ENCODE results near the gene SRC.
"Not testable (repeated sequence)": the region's sequence is repeated elsewhere in the genome, so short reads cannot be mapped to it uniquely, and the experiment has no call there.

SRC gene

DNA sequence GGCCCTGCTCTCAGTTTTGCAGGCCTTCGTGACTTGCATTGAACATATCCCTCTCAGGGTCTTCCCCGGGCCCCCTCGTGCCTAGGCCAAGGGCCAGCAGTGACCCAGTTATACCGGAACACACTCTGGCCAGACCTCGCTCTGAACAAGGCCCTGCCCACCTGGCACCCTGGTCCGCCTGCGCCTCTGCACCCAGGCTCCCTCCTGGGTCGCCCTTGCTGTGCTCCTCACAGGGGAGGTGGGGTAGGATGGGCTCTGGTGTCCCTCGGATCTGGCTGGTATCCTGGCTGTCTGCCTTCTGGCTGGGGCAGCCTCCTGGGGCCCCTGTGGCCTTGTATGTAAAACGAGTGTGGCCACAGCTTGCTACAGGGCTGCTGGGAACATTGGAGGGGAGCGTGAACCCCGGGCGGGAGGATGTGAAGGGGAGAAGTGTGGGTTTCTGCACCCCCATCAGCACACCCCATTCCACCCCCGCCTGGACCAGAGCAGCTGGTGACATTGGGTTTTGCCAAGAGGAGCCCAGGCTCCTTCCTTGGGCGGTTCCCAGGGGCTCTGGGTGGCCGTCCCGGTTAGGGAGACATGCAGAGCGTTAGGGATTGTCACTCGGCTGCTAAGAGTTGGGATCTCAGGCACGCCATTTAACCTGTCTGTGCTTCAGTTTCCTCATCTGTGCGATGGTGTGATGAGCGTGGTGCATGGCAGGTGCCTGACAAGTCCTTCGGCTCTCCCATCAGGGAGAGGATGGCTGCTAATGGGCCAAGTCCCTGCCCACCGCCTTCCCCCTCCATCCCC lies 17.5 kb downstream of the SRC start:
- Histone ChIP-seq H3K4me1 (ENCODE audit: control insufficient read depth, insufficient read depth, low read length, poor library complexity, severe bottlenecking) (no peaks in the 10 kb centered on the region), H3K9me3 (ENCODE audit: control insufficient read depth, low read length) (no peaks in the 10 kb centered on the region), H3K27ac (ENCODE audit: insufficient read depth, low read length, poor library complexity, severe bottlenecking) (no peak overlapping the region), H3K36me3 (ENCODE audit: control insufficient read depth, insufficient read depth, low read length) (no peaks in the 10 kb centered on the region), H3K27me3 (replicated peaks; ENCODE audit: control insufficient read depth, insufficient read depth, low read length, poor library complexity, severe bottlenecking) (no peaks in the 10 kb centered on the region), H3K4me3 (ENCODE audit: insufficient read depth, low read depth, low read length, poor library complexity, severe bottlenecking) (no peak overlapping the region)
- no peak for DNase-seq

DNA sequence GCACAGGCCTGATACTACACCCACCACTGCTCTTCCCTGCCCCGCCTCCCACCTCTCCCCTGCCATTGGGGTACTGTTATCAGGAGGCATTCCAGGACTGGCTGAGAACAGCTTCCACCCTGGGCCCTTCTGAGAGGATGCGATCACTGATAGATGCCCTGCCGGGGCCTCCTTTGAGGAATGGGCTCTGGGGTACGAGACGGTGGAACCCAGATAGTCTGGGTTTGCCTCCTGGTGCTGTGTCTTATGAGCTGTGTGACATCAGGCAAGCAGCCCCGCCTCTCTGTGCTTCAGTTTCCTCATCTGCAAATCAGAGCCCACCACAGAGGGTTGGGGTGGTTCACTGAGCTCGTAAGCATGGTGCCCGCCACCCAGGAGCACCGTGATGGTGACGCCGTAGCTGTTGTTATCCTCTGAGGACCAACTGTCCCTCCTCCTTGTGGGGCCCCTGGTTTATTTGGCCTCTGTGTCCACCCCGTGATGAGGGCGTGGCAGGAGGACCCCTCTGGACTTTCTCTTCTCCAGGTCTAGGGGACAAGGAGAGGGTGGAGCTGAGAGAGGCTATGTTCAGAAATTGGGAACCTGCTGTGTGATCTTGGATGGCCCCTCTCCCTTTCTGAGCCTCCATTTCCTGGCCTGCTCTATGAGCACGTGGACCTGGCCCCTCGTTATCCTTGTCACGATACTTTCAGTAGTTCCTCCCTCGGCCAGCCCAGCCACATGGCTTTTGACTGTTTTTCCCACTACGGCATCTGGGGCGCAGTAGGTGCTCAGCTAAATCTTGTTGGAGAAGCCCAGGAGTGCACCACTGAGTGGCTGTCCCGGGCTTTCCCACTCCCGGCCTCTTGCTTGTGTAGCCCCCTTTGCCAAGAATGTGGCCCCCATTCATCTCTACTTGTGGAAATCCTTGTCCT lies 18.3 kb downstream of the SRC start:
- Histone ChIP-seq H3K4me3 (ENCODE audit: insufficient read depth, low read depth, low read length, poor library complexity, severe bottlenecking) (no peak overlapping the region), H3K36me3 (ENCODE audit: control insufficient read depth, insufficient read depth, low read length) (no peaks in the 10 kb centered on the region), H3K4me1 (ENCODE audit: control insufficient read depth, insufficient read depth, low read length, poor library complexity, severe bottlenecking) (no peaks in the 10 kb centered on the region), H3K27ac (ENCODE audit: insufficient read depth, low read length, poor library complexity, severe bottlenecking) (no peak overlapping the region), H3K9me3 (ENCODE audit: control insufficient read depth, low read length) (no peaks in the 10 kb centered on the region), H3K27me3 (replicated peaks; ENCODE audit: control insufficient read depth, insufficient read depth, low read length, poor library complexity, severe bottlenecking) (no peaks in the 10 kb centered on the region)
- DNase-seq, result no peak

GRCh38 chr20:37364927-37365272 lies 19.0 kb downstream of the SRC start:
- H3K9me3 ChIP-seq (ENCODE audit: control insufficient read depth, low read length), result no peaks in the 10 kb centered on the region
- H3K36me3 ChIP-seq (ENCODE audit: control insufficient read depth, insufficient read depth, low read length), result no peaks in the 10 kb centered on the region
- H3K27me3 ChIP-seq (replicated peaks; ENCODE audit: control insufficient read depth, insufficient read depth, low read length, poor library complexity, severe bottlenecking), result no peaks in the 10 kb centered on the region
- no peak overlapping the region for H3K4me3 ChIP-seq (ENCODE audit: insufficient read depth, low read depth, low read length, poor library complexity, severe bottlenecking)
- no peaks in the 10 kb centered on the region for H3K4me1 ChIP-seq (ENCODE audit: control insufficient read depth, insufficient read depth, low read length, poor library complexity, severe bottlenecking)
- no peak overlapping the region for H3K27ac ChIP-seq (ENCODE audit: insufficient read depth, low read length, poor library complexity, severe bottlenecking)
- no peak for DNase-seq

DNA sequence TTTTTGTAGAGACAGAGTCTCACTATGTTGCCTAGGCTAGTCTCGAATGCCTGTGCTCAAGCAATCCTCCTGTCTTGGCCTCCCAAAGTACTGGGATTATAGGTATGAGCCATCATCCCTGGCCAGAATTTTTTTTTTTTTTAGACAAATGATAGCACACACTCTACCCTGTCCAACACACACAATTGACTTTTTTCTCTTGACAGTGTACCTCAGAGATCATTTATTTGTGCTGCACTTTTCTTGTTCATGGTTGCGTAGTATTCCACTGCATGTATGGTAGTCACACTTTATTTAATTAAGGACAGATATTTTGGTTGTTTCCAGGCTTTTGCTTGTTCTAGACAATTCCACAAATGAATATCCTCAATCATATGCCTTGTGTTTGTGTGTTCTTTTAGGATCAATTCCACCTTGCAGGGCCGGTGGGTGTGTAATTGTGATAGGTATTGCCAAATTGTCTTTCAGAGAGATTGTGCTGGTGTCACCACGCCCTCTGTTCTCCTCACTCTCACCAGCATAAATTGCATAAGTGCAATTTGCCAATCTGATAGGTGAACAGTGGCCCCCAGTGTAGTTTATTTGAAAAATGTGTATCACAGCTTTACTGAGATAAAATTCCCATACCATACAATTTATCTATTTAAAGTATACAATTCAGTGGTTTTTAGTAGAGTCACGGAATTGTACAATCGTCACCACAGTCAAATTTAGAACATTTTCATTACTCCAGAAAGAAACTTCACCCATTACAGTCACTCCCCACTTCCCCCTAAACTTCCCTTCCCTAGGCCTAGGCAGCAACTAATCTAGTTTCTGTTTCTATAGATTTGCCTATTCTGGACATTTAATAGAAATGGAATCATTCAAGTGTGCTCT lies 20.1 kb downstream of the SRC start:
- no peak overlapping the region for H3K4me3 ChIP-seq (ENCODE audit: insufficient read depth, low read depth, low read length, poor library complexity, severe bottlenecking)
- no peaks in the 10 kb centered on the region for H3K9me3 ChIP-seq (ENCODE audit: control insufficient read depth, low read length)
- no peaks in the 10 kb centered on the region for H3K27me3 ChIP-seq (replicated peaks; ENCODE audit: control insufficient read depth, insufficient read depth, low read length, poor library complexity, severe bottlenecking)
- no peak overlapping the region for H3K27ac ChIP-seq (ENCODE audit: insufficient read depth, low read length, poor library complexity, severe bottlenecking)
- H3K36me3 ChIP-seq (ENCODE audit: control insufficient read depth, insufficient read depth, low read length), result no peaks in the 10 kb centered on the region
- no peak for DNase-seq
- H3K4me1 ChIP-seq (ENCODE audit: control insufficient read depth, insufficient read depth, low read length, poor library complexity, severe bottlenecking), result no peaks in the 10 kb centered on the region

GRCh38 chr20:37366743-37367142 lies 20.8 kb downstream of the SRC start:
- no peak overlapping the region for H3K4me3 ChIP-seq (ENCODE audit: insufficient read depth, low read depth, low read length, poor library complexity, severe bottlenecking)
- no peaks in the 10 kb centered on the region for H3K36me3 ChIP-seq (ENCODE audit: control insufficient read depth, insufficient read depth, low read length)
- H3K27me3 ChIP-seq (replicated peaks; ENCODE audit: control insufficient read depth, insufficient read depth, low read length, poor library complexity, severe bottlenecking), result no peaks in the 10 kb centered on the region
- H3K27ac ChIP-seq (ENCODE audit: insufficient read depth, low read length, poor library complexity, severe bottlenecking), result no peak overlapping the region
- no peaks in the 10 kb centered on the region for H3K9me3 ChIP-seq (ENCODE audit: control insufficient read depth, low read length)
- no peaks in the 10 kb centered on the region for H3K4me1 ChIP-seq (ENCODE audit: control insufficient read depth, insufficient read depth, low read length, poor library complexity, severe bottlenecking)
- no peak for DNase-seq

GRCh38 chr20:37369846-37370245 lies 23.9 kb downstream of the SRC start:
- no peak overlapping the region for H3K27ac ChIP-seq (ENCODE audit: insufficient read depth, low read length, poor library complexity, severe bottlenecking)
- no peaks in the 10 kb centered on the region for H3K4me1 ChIP-seq (ENCODE audit: control insufficient read depth, insufficient read depth, low read length, poor library complexity, severe bottlenecking)
- no peaks in the 10 kb centered on the region for H3K27me3 ChIP-seq (replicated peaks; ENCODE audit: control insufficient read depth, insufficient read depth, low read length, poor library complexity, severe bottlenecking)
- DNase-seq, result no peak
- no peaks in the 10 kb centered on the region for H3K36me3 ChIP-seq (ENCODE audit: control insufficient read depth, insufficient read depth, low read length)
- H3K9me3 ChIP-seq (ENCODE audit: control insufficient read depth, low read length), result no peaks in the 10 kb centered on the region
- no peak overlapping the region for H3K4me3 ChIP-seq (ENCODE audit: insufficient read depth, low read depth, low read length, poor library complexity, severe bottlenecking)

DNA sequence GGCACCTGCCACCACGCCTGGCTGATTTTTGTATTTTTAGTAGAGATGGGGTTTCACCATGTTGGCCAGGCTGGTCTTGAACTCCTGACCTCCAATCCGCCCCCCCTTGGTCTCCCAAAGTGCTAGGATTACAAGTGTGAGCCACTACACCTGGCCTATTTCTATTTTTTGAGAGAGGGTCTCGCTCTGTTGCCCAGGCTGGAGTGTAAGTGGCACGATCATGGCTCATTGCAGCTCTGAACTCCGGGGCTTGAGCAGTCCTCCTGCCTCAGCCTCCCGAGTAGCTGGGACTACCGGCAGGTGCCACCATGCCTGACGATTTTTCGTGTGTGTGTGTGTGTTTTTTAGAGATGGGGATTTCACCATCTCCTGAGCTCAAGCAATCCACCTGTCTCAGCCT lies 25.9 kb downstream of the SRC start:
- not testable (repeated sequence) for H3K36me3 ChIP-seq (ENCODE audit: control insufficient read depth, insufficient read depth, low read length); H3K9me3 ChIP-seq (ENCODE audit: control insufficient read depth, low read length); H3K4me1 ChIP-seq (ENCODE audit: control insufficient read depth, insufficient read depth, low read length, poor library complexity, severe bottlenecking); H3K27ac ChIP-seq (ENCODE audit: insufficient read depth, low read length, poor library complexity, severe bottlenecking); H3K4me3 ChIP-seq (ENCODE audit: insufficient read depth, low read depth, low read length, poor library complexity, severe bottlenecking); H3K27me3 ChIP-seq (replicated peaks; ENCODE audit: control insufficient read depth, insufficient read depth, low read length, poor library complexity, severe bottlenecking); DNase-seq

DNA sequence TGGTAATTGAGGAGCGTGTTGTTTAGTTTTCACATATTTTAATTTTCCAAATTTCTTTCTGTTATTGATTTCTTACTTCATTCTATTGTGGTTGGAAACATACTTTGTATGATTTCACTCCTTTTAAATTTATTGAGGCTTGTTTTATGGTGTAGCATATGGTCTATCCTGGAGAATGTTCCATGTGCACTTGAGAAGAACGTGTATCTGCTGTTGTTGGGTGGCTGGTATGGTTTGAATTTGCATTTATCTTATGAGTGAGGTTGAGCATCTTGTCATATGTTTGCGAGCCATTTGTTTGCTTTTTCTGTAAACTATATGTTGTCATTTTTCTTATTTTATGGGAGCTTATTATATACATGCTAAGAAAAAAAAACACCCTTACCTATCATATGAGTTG lies 26.5 kb downstream of the SRC start:
- DNase-seq, result no peak
- no peaks in the 10 kb centered on the region for H3K4me1 ChIP-seq (ENCODE audit: control insufficient read depth, insufficient read depth, low read length, poor library complexity, severe bottlenecking)
- no peak overlapping the region for H3K27ac ChIP-seq (ENCODE audit: insufficient read depth, low read length, poor library complexity, severe bottlenecking)
- H3K4me3 ChIP-seq (ENCODE audit: insufficient read depth, low read depth, low read length, poor library complexity, severe bottlenecking), result no peak overlapping the region
- H3K9me3 ChIP-seq (ENCODE audit: control insufficient read depth, low read length), result no peaks in the 10 kb centered on the region
- no peaks in the 10 kb centered on the region for H3K36me3 ChIP-seq (ENCODE audit: control insufficient read depth, insufficient read depth, low read length)
- no peaks in the 10 kb centered on the region for H3K27me3 ChIP-seq (replicated peaks; ENCODE audit: control insufficient read depth, insufficient read depth, low read length, poor library complexity, severe bottlenecking)

DNA sequence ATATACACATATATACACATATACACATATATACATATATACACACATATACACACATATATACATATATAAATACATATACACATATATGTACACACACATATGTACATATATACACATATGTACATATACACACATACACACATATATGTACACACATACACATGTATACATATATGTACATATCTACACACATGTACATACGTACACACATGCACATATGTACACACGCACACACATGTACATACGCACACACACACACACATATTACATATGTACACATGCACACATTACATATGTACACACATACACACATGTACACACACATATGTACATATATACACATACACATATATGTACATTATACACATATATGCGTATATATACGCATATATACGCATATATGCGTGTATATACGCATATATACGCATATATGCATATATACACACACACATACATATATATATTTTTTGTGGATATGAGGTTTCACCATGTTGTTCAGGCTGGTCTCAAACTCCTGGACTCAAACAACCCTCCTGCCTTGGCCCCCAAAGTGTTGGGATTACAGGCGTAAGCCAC lies 27.2 kb downstream of the SRC start:
- Histone ChIP-seq H3K4me1 (ENCODE audit: control insufficient read depth, insufficient read depth, low read length, poor library complexity, severe bottlenecking) (no peaks in the 10 kb centered on the region), H3K36me3 (ENCODE audit: control insufficient read depth, insufficient read depth, low read length) (no peaks in the 10 kb centered on the region), H3K27ac (ENCODE audit: insufficient read depth, low read length, poor library complexity, severe bottlenecking) (no peak overlapping the region), H3K27me3 (replicated peaks; ENCODE audit: control insufficient read depth, insufficient read depth, low read length, poor library complexity, severe bottlenecking) (no peaks in the 10 kb centered on the region), H3K9me3 (ENCODE audit: control insufficient read depth, low read length) (no peaks in the 10 kb centered on the region), H3K4me3 (ENCODE audit: insufficient read depth, low read depth, low read length, poor library complexity, severe bottlenecking) (no peak overlapping the region)
- no peak for DNase-seq
